Skeletal muscle tissue (tissue), 4 donors: ENCODE data around the gene NTN1. TPM values are rescaled to one million over a fixed set of nuclear protein-coding genes. Genes with fewer than 3 reads are reported as not detected.

Experiments
- H3K27ac ChIP-seq: one replicate; pipeline ENCODE4 v1.7.0; 2013; ENCODE audit warnings: mild to moderate bottlenecking, low read depth, low read length, inconsistent platforms
- H3K27me3 ChIP-seq, 3 donors: one replicate each; pipeline ENCODE4 v1.7.0; 2013; ENCODE audit warnings: low read length in 3 of 3; ENCODE audit not compliant: control insufficient read depth in 3 of 3, insufficient read depth in 3 of 3
- H3K36me3 ChIP-seq, 3 donors: one replicate each; pipeline ENCODE4 v1.7.0; 2013; ENCODE audit warnings: low read length in 3 of 3; ENCODE audit not compliant: control insufficient read depth in 3 of 3, insufficient read depth in 3 of 3
- H3K4me1 ChIP-seq, 3 donors: one replicate each; pipeline ENCODE4 v1.7.0; 2013; ENCODE audit warnings: low read length in 3 of 3, mild to moderate bottlenecking in 3 of 3; ENCODE audit not compliant: control insufficient read depth in 3 of 3, insufficient read depth in 3 of 3
- H3K4me3 ChIP-seq, 3 donors: one replicate each; pipeline ENCODE4 v1.7.0; 2013; ENCODE audit warnings: low read length in 3 of 3
- H3K9ac ChIP-seq, 3 donors: one replicate each; pipeline ENCODE4 v1.7.0; 2013; ENCODE audit warnings: low read length in 3 of 3, mild to moderate bottlenecking in 3 of 3, moderate library complexity in 2 of 3, low read depth in 1 of 3
- H3K9me3 ChIP-seq, 3 donors: one replicate each; pipeline ENCODE4 v1.7.0; 2013; ENCODE audit warnings: low read length in 3 of 3; ENCODE audit not compliant: control insufficient read depth in 3 of 3
- total RNA-seq: library from RNA; depleted of rRNA; stranded (reverse); fragments of >200 nt; gene quantifications from one replicate; pipeline ENCODE4 v1.2.3, GENCODE V29; 2014
- donor health status: Osteomylitis.

NTN1 gene
- total RNA-seq, 1 donor from 2014 or later, result 6.8 TPM

DNA sequence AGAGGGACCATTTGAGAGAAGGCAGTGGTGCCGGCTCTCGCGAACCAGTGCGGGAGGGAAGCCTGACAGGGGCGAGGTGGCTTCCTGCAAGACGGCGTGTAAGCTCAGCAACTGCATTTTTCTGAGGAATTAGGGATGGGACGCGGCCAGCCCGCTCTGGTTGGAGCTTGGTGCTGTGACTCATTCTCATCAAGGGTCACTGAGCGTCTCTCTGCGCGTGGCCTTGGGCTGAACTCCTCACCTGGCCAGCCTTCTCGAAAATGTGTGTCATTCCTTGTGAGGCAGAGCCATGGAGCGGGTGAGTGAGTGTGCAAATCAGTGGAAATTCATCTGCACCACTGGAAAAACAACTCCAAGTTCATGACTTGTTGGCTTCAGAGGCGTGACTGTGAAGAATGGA lies 52.8 kb downstream of the NTN1 start:
- Histone ChIP-seq H3K27ac (no peak overlapping the region), H3K4me3 (no peak overlapping the region), H3K4me1 (peaks cover 7 to 15% (median 10%) of the 10 kb centered on the region in 3 donors), H3K27me3 (peaks cover 0 to 3% (median 2%) of the 10 kb centered on the region in 3 donors), H3K9ac (no peak overlapping the region), H3K36me3 (no peaks in the 10 kb centered on the region), H3K9me3 (no peaks in the 10 kb centered on the region)

DNA sequence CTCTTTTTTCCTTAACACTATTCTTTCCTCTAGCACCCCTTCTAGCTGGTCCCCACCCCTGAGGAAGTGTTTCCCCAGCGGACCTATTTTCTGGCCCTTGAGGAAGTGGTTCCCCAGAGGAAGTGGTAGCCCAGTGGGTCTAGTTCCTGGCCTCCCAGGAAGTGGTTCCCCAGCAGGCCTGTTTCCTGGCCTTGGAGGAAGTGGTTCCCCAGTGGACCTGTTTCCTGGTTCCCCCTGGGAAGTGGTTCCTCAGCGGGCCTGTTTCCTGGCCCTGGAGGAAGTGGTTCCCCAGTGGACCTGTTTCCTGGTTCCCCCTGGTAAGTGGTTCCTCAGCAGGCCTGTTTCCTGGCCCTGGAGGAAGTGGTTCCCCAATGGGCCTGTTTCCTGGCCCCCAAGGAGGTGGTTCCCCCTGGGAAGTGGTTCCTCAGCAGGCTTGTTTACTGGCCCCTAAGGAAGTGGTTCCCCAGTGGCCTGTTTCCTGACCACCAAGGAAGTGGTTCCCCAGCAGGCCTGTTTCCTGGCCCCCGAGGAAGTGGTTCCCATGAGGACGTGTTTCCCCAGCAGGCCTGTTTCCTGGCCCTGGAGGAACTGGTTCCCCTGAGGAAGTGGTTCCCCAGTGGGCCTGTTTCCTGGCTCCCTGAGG lies 58.3 kb downstream of the NTN1 start:
- H3K9me3 ChIP-seq, result no peaks in the 10 kb centered on the region

DNA sequence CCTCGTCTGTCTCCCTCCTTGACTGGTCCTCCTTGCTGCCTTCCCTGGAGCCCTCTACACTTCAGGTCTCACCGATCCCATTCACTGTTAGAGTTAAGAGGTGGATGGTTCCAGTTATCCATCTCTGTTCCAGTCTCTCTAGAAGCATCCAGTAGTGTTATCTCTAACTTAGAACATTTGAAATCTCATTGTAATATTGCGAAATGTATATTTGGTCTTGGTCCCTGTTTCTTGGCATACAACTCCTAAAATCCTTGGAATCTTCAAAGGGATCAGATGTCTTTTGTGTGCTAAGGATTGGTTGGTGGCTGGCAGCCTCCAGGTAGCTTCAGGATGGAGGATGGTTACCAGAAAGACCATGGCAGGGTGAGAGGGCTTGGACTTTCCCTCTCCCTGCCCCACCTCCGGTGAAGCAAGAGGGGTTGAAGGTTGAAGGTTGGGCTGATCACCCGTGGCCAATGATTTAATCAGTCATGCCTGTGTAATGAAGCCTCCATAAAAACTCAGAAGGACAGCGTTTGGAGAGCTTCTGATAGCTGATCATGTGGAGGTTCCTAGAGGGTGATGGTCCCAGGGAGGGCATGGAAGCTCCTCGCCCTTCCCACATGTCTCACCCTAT lies 59.1 kb downstream of the NTN1 start:
- Histone ChIP-seq H3K36me3 (no peaks in the 10 kb centered on the region), H3K9ac (no peak overlapping the region), H3K9me3 (no peaks in the 10 kb centered on the region), H3K27ac (no peak overlapping the region), H3K4me1 (no peaks in the 10 kb centered on the region), H3K27me3 (no peaks in the 10 kb centered on the region), H3K4me3 (no peak overlapping the region)

More for the DNA sequence above, 58.3 kb downstream of the NTN1 start:
- H3K9ac ChIP-seq, result no peak overlapping the region
- no peaks in the 10 kb centered on the region for H3K36me3 ChIP-seq
- no peaks in the 10 kb centered on the region for H3K27me3 ChIP-seq
- H3K27ac ChIP-seq, result no peak overlapping the region
- no peak overlapping the region for H3K4me3 ChIP-seq
- no peaks in the 10 kb centered on the region for H3K4me1 ChIP-seq

DNA sequence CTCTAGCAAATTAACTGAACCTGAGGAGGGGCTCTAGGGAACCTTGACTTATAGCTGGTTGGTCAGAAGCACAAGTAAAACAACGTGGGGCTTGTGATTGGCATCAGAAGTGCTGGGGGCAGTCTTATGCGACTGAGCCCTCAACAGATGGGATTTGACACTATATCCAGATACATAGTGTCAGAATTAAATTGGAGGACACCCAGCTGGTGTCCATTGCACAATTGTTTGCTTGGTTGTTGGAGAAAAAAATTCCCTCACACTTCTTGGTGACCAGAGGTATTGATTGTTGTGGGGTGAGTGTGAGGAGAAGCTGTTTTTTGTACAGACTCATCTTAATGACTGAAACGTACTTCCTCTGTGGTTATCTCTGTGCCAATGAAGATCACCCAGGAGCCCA lies 59.7 kb downstream of the NTN1 start:
- no peak overlapping the region for H3K9ac ChIP-seq
- H3K9me3 ChIP-seq, result no peaks in the 10 kb centered on the region
- no peak overlapping the region for H3K4me3 ChIP-seq
- no peaks in the 10 kb centered on the region for H3K4me1 ChIP-seq
- no peaks in the 10 kb centered on the region for H3K27me3 ChIP-seq
- H3K27ac ChIP-seq, result no peak overlapping the region
- no peaks in the 10 kb centered on the region for H3K36me3 ChIP-seq

DNA sequence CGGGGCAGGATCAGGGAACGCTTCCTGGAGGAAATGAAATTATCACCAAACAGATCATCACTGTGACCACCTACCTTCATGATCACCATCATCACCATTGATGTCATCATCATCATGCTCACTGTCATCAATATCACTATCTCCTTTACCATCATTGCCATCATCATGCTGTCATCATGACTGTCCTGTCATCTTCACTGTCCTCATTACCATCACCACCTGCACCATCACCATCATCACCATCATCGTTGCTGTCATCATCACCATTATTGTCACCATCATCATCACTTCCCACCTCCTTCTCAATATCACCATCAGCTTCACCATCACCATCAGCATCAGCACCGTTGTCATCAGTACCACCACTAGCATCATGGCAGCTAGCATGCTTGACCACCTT lies 65.3 kb downstream of the NTN1 start:
- peaks cover 0 to 9% (median 3%) of the 10 kb centered on the region in 3 donors for H3K27me3 ChIP-seq

DNA sequence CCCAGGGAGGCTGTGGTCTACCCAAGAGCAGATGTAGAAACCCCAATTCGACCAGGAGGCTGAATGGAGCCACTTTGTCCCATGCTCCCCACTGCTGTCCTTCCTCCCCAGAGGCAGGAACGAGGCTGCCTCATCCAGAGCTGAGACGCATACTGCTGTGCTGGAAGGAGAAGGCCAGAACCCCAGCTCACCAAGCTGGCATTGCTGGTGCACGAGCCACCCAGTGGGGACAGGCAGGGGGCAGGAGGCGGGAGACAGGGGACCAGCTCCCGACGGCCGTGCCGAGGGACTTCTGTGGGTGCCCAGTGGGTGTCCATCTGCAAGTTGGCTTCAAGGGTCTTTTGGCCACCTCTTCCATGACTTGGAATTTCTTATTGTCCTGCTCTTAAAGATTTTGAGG lies 66.6 kb downstream of the NTN1 start:
- H3K27me3 ChIP-seq, result peaks cover 0 to 9% (median 3%) of the 10 kb centered on the region in 3 donors
- no peak overlapping the region for H3K9ac ChIP-seq
- H3K27ac ChIP-seq, result no peak overlapping the region
- H3K4me1 ChIP-seq, result no peaks in the 10 kb centered on the region
- no peaks in the 10 kb centered on the region for H3K9me3 ChIP-seq
- no peak overlapping the region for H3K4me3 ChIP-seq
- no peaks in the 10 kb centered on the region for H3K36me3 ChIP-seq

More for the DNA sequence above, 65.3 kb downstream of the NTN1 start:
- Histone ChIP-seq H3K9ac (no peak overlapping the region), H3K9me3 (no peaks in the 10 kb centered on the region), H3K27ac (no peak overlapping the region), H3K4me3 (no peak overlapping the region), H3K4me1 (no peaks in the 10 kb centered on the region), H3K36me3 (no peaks in the 10 kb centered on the region)

DNA sequence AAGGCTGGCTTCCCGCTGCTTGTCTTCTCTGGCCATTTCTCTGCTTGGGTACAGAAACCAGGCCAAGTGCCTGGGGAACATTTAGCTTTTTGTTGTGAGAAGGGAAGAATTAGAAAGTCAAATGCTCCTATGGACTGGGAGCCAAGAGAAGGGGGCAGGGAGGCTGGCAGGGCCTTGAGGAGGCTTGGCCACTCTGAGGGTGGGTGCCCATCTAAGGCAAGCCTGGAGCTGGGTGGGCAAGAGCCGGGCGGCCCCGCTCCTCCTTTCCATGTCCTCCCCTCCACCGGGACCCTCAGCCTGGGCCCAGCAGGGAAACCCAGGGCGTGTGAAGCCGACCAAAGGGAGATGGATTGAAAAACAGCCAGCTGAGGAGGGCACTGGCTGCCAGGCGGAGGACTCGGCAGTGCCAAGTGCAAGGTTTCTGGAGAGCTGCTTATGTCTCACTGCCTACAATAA lies 69.4 kb downstream of the NTN1 start:
- Histone ChIP-seq H3K4me1 (no peaks in the 10 kb centered on the region), H3K27ac (no peak overlapping the region), H3K9ac (no peak overlapping the region), H3K27me3 (peaks cover 0 to 9% (median 3%) of the 10 kb centered on the region in 3 donors), H3K4me3 (no peak overlapping the region), H3K36me3 (no peaks in the 10 kb centered on the region), H3K9me3 (no peaks in the 10 kb centered on the region)

DNA sequence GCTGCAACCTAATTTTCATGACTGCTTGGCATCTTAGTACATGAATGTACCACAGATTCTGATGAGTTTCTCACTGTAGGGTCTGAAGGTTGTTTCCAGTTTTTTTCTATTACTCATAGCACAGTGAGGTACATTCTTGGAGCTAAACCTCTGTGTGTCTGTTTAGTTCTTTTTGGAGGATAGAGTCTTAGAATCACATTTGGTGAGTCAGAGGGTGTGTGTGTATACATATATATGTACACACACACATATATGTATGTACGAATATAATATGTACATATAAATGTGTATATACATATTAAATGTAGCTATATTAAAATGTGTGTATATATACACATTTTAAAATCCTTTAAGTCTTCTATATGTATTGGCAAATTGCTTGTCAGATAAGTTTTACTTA lies 72.9 kb downstream of the NTN1 start:
- Histone ChIP-seq H3K9ac (no peak overlapping the region), H3K4me3 (no peak overlapping the region), H3K4me1 (no peaks in the 10 kb centered on the region), H3K36me3 (no peaks in the 10 kb centered on the region), H3K27me3 (peaks cover 0 to 3% (median 0%) of the 10 kb centered on the region in 3 donors), H3K9me3 (no peaks in the 10 kb centered on the region), H3K27ac (no peak overlapping the region)

DNA sequence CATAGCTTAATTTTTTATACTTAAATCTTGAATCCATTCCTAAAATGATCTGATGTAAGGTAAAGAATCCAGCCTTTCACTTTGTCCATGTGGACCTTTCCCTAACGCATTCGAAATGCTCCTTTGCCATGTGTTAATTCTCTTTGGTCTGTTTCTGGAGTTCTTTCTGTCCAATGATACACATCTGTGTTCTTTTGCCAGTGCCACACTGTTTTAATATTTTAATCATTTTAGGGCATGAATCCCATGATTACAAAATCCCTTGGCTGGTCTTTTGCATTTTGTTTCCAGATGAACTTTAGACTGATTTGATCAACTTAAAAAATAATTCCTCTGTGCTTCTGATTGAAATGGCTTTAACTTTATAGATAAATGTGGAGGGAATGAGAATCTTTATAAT lies 74.1 kb downstream of the NTN1 start:
- no peak overlapping the region for H3K27ac ChIP-seq
- H3K27me3 ChIP-seq, result peaks cover 0 to 3% (median 0%) of the 10 kb centered on the region in 3 donors
- no peaks in the 10 kb centered on the region for H3K4me1 ChIP-seq
- H3K9me3 ChIP-seq, result no peaks in the 10 kb centered on the region
- H3K36me3 ChIP-seq, result no peaks in the 10 kb centered on the region
- H3K4me3 ChIP-seq, result no peak overlapping the region
- no peak overlapping the region for H3K9ac ChIP-seq

DNA sequence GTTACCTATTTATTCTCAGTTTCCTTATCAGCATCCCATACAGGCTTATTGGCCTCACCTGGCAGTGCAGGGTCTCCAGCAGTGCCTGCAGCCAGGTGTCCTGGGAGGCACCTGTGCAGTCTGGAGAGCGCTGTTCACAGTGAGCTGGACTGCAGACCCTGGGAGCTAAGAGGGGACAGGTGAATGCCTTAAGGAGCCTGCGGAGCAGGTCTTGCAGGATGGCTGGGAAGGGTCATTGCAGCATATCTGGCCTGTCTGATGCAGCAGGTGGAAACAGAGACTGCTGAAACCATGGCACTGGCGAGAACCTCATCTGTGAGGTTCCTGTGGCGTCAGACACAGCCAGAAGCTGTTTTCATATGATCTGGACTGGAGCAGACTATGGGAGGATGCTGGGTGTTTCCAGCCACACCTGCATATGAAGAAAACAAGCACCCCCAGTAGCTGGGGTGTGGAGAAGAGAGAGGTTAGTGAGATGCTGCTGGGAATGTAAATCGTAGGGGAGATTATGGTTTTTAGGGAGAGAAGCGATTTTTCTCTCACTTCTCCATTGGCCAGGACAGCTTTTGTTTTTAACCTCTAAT lies 77.0 kb downstream of the NTN1 start:
- Histone ChIP-seq H3K27me3 (peaks cover 0 to 3% (median 0%) of the 10 kb centered on the region in 3 donors), H3K27ac (no peak overlapping the region), H3K9ac (no peak overlapping the region), H3K36me3 (no peaks in the 10 kb centered on the region), H3K9me3 (no peaks in the 10 kb centered on the region), H3K4me3 (no peak overlapping the region), H3K4me1 (no peaks in the 10 kb centered on the region)
